Effector memory CD8-positive, alpha-beta T cell (primary cell): ENCODE measurements around the gene SLC43A1.
A peak's percentile ranks its signal among the peaks of the same experiment; 100 is the strongest.

Experiments
- ATAC-seq: fragments of 150-1000 bp; cut with Tn5 transposase; replicated peaks from 2 replicates; pipeline ENCODE4 v1.10.0; 2021; ENCODE audit warnings: mild to moderate bottlenecking, moderate library complexity
- DNase-seq, 3 experiments: peaks; one replicate each; pipeline ENCODE4 v3.0.0; 2021
- H3K27ac Mint-ChIP-seq, 2 donors: one replicate each; pipeline ENCODE4 v1.8.0; 2022; ENCODE audit warnings: mild to moderate bottlenecking in 2 of 2, mixed read lengths in 2 of 2, moderate library complexity in 2 of 2
- H3K27me3 Mint-ChIP-seq, 2 donors: one replicate each; pipeline ENCODE4 v1.8.0; 2022; ENCODE audit warnings: mixed read lengths in 2 of 2
- H3K36me3 Mint-ChIP-seq: one replicate; pipeline ENCODE4 v1.8.0; 2022; ENCODE audit warnings: mild to moderate bottlenecking, moderate library complexity, mixed read lengths; ENCODE audit not compliant: insufficient read depth
- H3K4me1 Mint-ChIP-seq, 2 donors: one replicate each; pipeline ENCODE4 v1.8.0; 2022; ENCODE audit warnings: low read depth in 2 of 2, mixed read lengths in 2 of 2
- H3K4me3 Mint-ChIP-seq, 2 donors: one replicate each; pipeline ENCODE4 v1.8.0; 2022; ENCODE audit warnings: mild to moderate bottlenecking in 2 of 2, mixed read lengths in 2 of 2, moderate library complexity in 2 of 2
- H3K9me3 Mint-ChIP-seq, 2 donors: one replicate each; pipeline ENCODE4 v1.8.0; 2022; ENCODE audit warnings: mixed read lengths in 2 of 2

SLC43A1 gene

DNA sequence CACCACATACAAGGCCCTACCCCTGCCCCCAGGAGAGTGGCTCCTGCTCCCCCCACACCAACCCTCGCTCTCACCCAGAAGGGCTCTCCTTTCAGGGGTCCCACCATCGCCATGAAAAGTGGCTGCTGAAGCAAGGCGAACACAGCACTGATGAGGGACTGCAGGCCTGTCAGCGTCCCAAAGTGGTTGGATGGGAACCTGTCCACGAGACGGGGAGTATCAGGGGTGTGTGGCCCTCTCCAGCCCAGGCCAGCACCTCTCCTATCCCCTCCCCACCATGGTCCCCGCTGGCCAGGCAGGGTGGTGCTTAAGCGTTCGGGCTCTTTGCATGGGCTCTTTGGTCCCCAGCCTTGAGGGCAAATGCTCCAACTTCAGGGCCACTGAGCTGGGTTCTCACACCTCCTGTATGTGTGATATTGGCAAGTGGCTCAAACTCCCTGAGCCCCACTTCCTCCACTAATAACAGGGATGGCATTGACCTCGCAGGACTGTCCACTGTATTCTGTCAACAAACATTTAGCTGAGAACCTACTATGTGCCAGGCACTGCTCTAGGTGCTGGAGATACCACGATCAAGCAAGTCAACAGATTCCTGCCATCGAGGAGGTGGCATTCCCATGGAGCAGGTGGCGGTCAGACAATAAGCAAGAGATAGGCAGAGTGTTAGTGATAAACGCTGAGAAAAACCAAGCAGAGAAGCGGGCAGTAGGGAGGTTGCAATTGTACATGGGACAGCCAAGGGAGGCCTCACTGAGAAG lies 28.3 kb downstream of the SLC43A1 start:
- H3K27ac Mint-ChIP-seq, result no peak overlapping the region
- H3K9me3 Mint-ChIP-seq, result no peaks in the 10 kb centered on the region
- DNase-seq (no peak), ATAC-seq (no peak)
- H3K27me3 Mint-ChIP-seq, result peaks cover 0 to 37% of the 10 kb centered on the region in 2 donors
- H3K4me1 Mint-ChIP-seq, result no peaks in the 10 kb centered on the region
- H3K4me3 Mint-ChIP-seq, result no peak overlapping the region
- H3K36me3 Mint-ChIP-seq, result peaks cover 13% of the 10 kb centered on the region

- DNase-seq, result no peak
- no peak for ATAC-seq
- peaks cover 1 to 4% of the 10 kb centered on the region in 2 donors for H3K4me1 Mint-ChIP-seq
- no peaks in the 10 kb centered on the region for H3K9me3 Mint-ChIP-seq
- no peak overlapping the region for H3K4me3 Mint-ChIP-seq
- peaks cover 0 to 45% of the 10 kb centered on the region in 2 donors for H3K27me3 Mint-ChIP-seq
- peak overlapping the region in 1 of 2 donors; percentile 8 for H3K27ac Mint-ChIP-seq
- peaks cover 15% of the 10 kb centered on the region for H3K36me3 Mint-ChIP-seq
Measured at GRCh38 chr11:57485217-57485990, 30.1 kb downstream of the SLC43A1 start.

DNA sequence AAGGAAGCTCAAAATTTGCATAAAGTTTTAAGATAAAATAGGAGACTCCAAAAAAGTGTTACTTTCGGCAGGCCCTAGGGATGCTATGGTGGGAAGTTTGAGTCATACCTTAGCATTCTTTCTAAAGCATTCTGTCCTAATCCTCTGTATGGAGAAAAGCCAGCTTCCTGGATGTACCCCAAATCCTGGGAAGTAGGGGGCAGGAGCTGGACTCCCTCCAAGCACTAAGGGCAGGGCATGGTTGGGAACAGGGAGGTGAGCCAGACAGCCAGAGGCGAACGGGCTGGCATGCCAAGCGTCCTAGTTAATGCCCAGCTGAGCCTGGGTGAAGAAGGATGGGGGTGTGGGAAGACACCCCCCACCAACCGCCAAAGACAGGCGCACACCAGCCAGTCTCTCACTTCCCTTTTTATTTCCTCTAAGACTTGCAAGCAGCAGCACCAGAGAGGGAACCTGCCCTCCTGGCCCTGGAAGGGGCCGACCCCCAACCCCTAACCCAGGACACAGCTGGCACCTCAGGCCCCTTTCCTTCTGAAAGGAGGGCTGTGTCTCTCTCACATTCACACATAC lies 31.3 kb downstream of the SLC43A1 start:
- ATAC-seq (no peak), DNase-seq (no peak)
- Mint-ChIP-seq H3K4me3 (no peak overlapping the region), H3K4me1 (peaks cover 7 to 14% of the 10 kb centered on the region in 2 donors), H3K27me3 (peaks cover 0 to 45% of the 10 kb centered on the region in 2 donors), H3K27ac (no peak overlapping the region), H3K9me3 (no peaks in the 10 kb centered on the region), H3K36me3 (peaks cover 15% of the 10 kb centered on the region)

- ATAC-seq (no peak), DNase-seq (no peak)
- Mint-ChIP-seq H3K27me3 (peaks cover 0 to 38% of the 10 kb centered on the region in 2 donors), H3K9me3 (no peaks in the 10 kb centered on the region), H3K4me1 (peaks cover 7 to 14% of the 10 kb centered on the region in 2 donors), H3K27ac (no peak overlapping the region), H3K36me3 (peaks cover 12% of the 10 kb centered on the region), H3K4me3 (no peak overlapping the region)
Measured at GRCh38 chr11:57483562-57483918, 32.0 kb downstream of the SLC43A1 start.

DNA sequence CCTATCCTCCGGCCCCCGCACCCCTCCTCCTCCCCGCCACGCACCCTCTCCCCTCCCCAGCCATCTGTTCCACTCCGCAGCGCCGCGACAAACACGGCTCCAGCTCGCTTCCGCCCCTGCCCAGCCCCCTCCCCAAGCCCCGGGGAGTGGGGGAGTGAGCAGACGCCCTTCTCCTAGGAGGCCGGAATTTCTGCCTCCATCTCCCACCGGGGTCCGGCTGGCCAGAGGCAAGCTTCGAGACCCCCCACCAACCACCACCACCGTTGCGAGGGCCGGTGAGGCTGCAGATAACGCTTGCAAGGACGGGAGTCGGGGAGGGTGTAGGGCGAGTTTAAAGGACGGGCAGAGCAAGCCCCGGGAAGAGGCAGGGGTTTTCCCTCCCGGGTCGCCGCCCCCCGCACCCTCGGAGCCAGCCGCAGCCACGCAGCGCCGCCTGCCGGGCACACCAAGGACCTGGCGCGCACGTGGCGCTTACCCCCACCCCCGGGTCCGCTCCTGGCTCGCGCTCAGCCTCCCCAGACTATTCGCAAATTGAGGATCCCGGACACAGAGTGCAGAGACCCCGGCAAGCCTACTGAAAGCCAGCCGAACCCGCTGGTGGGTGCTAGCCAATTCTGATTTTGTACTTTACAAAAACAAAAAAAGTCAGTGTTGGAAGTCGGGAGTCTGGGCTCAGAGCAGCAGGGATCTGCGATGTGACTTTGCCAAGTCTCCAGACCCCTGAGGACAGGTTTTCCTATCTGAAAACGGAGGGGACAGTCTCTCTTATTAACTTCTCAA lies 32.5 kb downstream of the SLC43A1 start:
- ATAC-seq, result peak; percentile 72
- peak; percentile 43 to 57 (median 46) for DNase-seq
- Mint-ChIP-seq H3K4me1 (peaks cover 7 to 18% of the 10 kb centered on the region in 2 donors), H3K27me3 (peaks cover 0 to 32% of the 10 kb centered on the region in 2 donors), H3K36me3 (peaks cover 12% of the 10 kb centered on the region), H3K9me3 (no peaks in the 10 kb centered on the region), H3K27ac (no peak overlapping the region), H3K4me3 (peak overlapping the region in 1 of 2 donors; percentile 30)

GRCh38 chr11:57481915-57482781 lies 33.4 kb downstream of the SLC43A1 start:
- Mint-ChIP-seq H3K27ac (no peak overlapping the region), H3K27me3 (peaks cover 0 to 31% of the 10 kb centered on the region in 2 donors), H3K4me3 (peak overlapping the region in 1 of 2 donors; percentile 37), H3K4me1 (peaks cover 9 to 19% of the 10 kb centered on the region in 2 donors), H3K9me3 (no peaks in the 10 kb centered on the region), H3K36me3 (peaks cover 10% of the 10 kb centered on the region)
- no peak for DNase-seq
- ATAC-seq, result no peak

- ATAC-seq (no peak), DNase-seq (no peak)
- peaks cover 0 to 31% of the 10 kb centered on the region in 2 donors for H3K27me3 Mint-ChIP-seq
- H3K36me3 Mint-ChIP-seq, result peaks cover 10% of the 10 kb centered on the region
- no peak overlapping the region for H3K4me3 Mint-ChIP-seq
- H3K27ac Mint-ChIP-seq, result no peak overlapping the region
- peaks cover 13 to 24% of the 10 kb centered on the region in 2 donors for H3K4me1 Mint-ChIP-seq
- no peaks in the 10 kb centered on the region for H3K9me3 Mint-ChIP-seq
Measured at GRCh38 chr11:57481315-57481714, 34.2 kb downstream of the SLC43A1 start.

DNA sequence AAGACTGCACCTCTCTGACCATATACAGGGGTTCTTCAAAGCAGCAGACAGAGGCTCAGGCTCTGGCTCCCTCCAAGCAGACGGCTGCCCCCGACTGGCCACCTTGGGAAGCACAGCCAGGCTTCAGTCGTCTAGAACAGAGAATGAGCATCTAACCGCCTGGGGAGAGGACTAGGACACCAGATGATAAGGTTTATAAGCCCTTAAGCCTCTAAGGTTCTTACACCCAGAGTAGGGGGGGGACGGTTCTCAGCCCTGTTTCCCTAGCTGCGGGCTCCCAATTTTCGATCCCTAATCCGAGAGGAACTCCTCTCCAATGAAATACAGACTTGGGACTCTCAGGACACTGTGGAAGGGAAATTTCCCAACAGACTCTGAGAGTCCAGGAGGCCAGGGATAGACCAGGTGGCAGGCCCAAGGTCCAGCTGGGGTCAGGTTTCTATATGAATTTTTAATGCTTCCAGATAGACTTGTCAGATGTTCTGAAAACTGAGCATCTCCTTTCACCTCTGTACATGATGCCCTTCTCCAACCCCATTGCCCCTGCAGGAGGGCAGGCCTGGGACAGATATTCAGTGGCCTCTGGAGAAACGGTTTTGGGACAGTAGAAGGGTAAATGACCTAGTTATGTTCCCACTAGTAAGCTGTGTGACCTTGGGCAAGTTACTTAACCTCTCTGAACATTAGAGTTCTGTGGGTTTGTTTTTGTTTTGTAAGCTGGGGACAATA lies 34.9 kb downstream of the SLC43A1 start:
- Mint-ChIP-seq H3K36me3 (peaks cover 10% of the 10 kb centered on the region), H3K27ac (peak overlapping the region in 1 of 2 donors; percentile 6), H3K4me3 (no peak overlapping the region), H3K27me3 (peaks cover 0 to 26% of the 10 kb centered on the region in 2 donors), H3K4me1 (peaks cover 18 to 32% of the 10 kb centered on the region in 2 donors), H3K9me3 (no peaks in the 10 kb centered on the region)
- DNase-seq (peak; percentile 64 to 76 (median 66)), ATAC-seq (peak; percentile 54)

GRCh38 chr11:57479911-57480310 lies 35.6 kb downstream of the SLC43A1 start:
- no peak overlapping the region for H3K4me3 Mint-ChIP-seq
- H3K36me3 Mint-ChIP-seq, result peaks cover 7% of the 10 kb centered on the region
- ATAC-seq (no peak), DNase-seq (no peak)
- H3K9me3 Mint-ChIP-seq, result no peaks in the 10 kb centered on the region
- peak overlapping the region in 1 of 2 donors; percentile 6 for H3K27ac Mint-ChIP-seq
- H3K27me3 Mint-ChIP-seq, result peaks cover 0 to 19% of the 10 kb centered on the region in 2 donors
- peaks cover 19 to 33% of the 10 kb centered on the region in 2 donors for H3K4me1 Mint-ChIP-seq

DNA sequence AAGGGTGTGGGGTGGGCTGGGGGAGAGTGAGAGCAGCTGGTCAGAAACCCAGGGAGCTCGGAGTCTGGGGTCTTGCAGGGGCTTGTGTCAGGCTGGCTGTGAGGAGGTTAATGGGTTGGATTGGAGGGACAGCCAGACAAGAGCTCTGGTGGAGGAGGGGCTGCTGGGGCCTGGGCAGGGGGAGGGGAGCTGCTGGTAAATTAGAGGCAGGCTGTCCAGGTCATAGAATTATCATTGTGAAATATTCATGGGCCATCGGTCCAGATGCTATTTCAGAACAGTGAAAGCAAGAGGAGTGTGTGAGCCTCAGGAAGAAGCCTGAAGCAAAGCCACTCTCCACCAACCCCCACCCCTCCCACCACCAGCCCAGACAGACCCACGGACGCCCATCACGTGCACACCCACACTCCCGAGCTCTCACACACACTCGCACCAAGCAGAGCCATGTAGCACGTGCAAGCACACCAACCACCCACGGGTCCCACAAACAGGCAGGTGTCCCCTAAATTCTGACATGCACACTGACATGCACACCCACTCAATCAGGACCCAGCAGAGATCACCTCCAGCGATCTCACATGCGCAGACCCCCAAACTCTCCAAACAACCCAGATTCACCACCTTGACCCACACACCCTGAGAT lies 36.4 kb downstream of the SLC43A1 start:
- Mint-ChIP-seq H3K4me1 (peaks cover 20 to 35% of the 10 kb centered on the region in 2 donors), H3K27ac (peak overlapping the region in 1 of 2 donors; percentile 16)
- no peak for ATAC-seq

GRCh38 chr11:57477507-57478189 lies 37.9 kb downstream of the SLC43A1 start:
- H3K4me3 Mint-ChIP-seq, result peak overlapping the region; percentile 82
- H3K9me3 Mint-ChIP-seq, result no peaks in the 10 kb centered on the region
- ATAC-seq (no peak), DNase-seq (no peak)
- peaks cover 5% of the 10 kb centered on the region for H3K36me3 Mint-ChIP-seq
- H3K27me3 Mint-ChIP-seq, result peaks cover 0 to 26% of the 10 kb centered on the region in 2 donors
- H3K27ac Mint-ChIP-seq, result no peak overlapping the region
- H3K4me1 Mint-ChIP-seq, result peaks cover 25 to 38% of the 10 kb centered on the region in 2 donors

More for the DNA sequence above, 36.4 kb downstream of the SLC43A1 start:
- H3K27me3 Mint-ChIP-seq, result peaks cover 0 to 14% of the 10 kb centered on the region in 2 donors
- no peak overlapping the region for H3K4me3 Mint-ChIP-seq
- no peak for DNase-seq
- no peaks in the 10 kb centered on the region for H3K9me3 Mint-ChIP-seq
- H3K36me3 Mint-ChIP-seq, result peaks cover 5% of the 10 kb centered on the region
